Thyroid gland (tissue), 4 donors: ENCODE results near the gene LTN1. TPM values are rescaled to one million over a fixed set of nuclear protein-coding genes. Genes with fewer than 3 reads are reported as not detected.

Experiments
- DNase-seq, 2 donors: peaks; one replicate each; pipeline ENCODE4 v3.0.0-alpha.2; 2019
- H3K27ac ChIP-seq, 3 donors: fragments of 200-600 bp; sonication (generic); 1 replicate in 2 of 3; 2 replicates in 1 of 3; pipeline ENCODE4 v1.5.1; 2016 to 2019; ENCODE audit warnings: mild to moderate bottlenecking in 1 of 3, moderate library complexity in 1 of 3
- H3K27me3 ChIP-seq: fragments of 200-600 bp; sonication (generic); one replicate; pipeline ENCODE4 v1.5.1; 2019
- H3K36me3 ChIP-seq, 2 donors: fragments of 200-600 bp; sonication (generic); one replicate each; pipeline ENCODE4 v1.5.1; 2016 to 2019
- H3K4me1 ChIP-seq, 2 donors: fragments of 200-600 bp; sonication (generic); one replicate each; pipeline ENCODE4 v1.5.1; 2017 to 2019
- H3K4me3 ChIP-seq, 3 donors: fragments of 200-600 bp; sonication (generic); replicated peaks in 1 of 3; 1 replicate in 2 of 3; 2 replicates in 1 of 3; pipeline ENCODE4 v1.5.1; 2016; ENCODE audit warnings: mild to moderate bottlenecking in 1 of 3
- H3K9me3 ChIP-seq: fragments of 200-600 bp; sonication (generic); one replicate; pipeline ENCODE4 v1.5.1; 2017
- POLR2A ChIP-seq, 2 donors: fragments of 450-650 bp; IDR thresholded peaks; one replicate each; pipeline ENCODE4 v1.6.1; 2017; ENCODE audit warnings: antibody characterized with exemption in 2 of 2, mild to moderate bottlenecking in 2 of 2, moderate library complexity in 1 of 2
- WGBS, 2 donors: methylation state at CpG; one replicate each; pipeline ENCODE4 v1.1.5; 2017; 5-methylcytosine and 5-hydroxymethylcytosine counted together
- intact Hi-C: fragments of 100-400 bp; cut with DNase I; formaldehyde crosslinking; loops from one replicate; pipeline ENCODE4 v1.15.1; 2023
- total RNA-seq, 4 donors: library from RNA; depleted of rRNA; stranded (reverse); fragments of >200 nt; gene quantifications; one replicate each; pipeline ENCODE4 v1.2.3, GENCODE V29; 2016
- TF ChIP-seq, protein P1 (sequence below), 6 experiments: fragments of 200-600 bp in 3 of 6; fragments of 450-650 bp in 3 of 6; sonication (generic) in 3 of 6; IDR thresholded peaks; one replicate each; pipeline ENCODE4 v1.5.1; 2016 to 2019; ENCODE audit warnings: antibody characterized with exemption in 6 of 6, mild to moderate bottlenecking in 2 of 6, inconsistent platforms in 1 of 6, moderate library complexity in 1 of 6

The LTN1 gene
- total RNA-seq, 4 donors from 2014 or later, result 25.5 to 45.3 (median 28.8) TPM

- intact Hi-C loops, result no loop called here
- Histone ChIP-seq H3K27me3 (no peaks in the 10 kb centered on the region), H3K36me3 (peaks cover 16 to 22% of the 10 kb centered on the region in 2 donors), H3K4me1 (peaks cover 4 to 11% of the 10 kb centered on the region in 2 donors), H3K4me3 (no peak overlapping the region), H3K27ac (no peak overlapping the region), H3K9me3 (no peaks in the 10 kb centered on the region)
- no peak for TF ChIP-seq POLR2A (IDR thresholded peaks at IDR 0.05)
- TF ChIP-seq, protein P1, sequence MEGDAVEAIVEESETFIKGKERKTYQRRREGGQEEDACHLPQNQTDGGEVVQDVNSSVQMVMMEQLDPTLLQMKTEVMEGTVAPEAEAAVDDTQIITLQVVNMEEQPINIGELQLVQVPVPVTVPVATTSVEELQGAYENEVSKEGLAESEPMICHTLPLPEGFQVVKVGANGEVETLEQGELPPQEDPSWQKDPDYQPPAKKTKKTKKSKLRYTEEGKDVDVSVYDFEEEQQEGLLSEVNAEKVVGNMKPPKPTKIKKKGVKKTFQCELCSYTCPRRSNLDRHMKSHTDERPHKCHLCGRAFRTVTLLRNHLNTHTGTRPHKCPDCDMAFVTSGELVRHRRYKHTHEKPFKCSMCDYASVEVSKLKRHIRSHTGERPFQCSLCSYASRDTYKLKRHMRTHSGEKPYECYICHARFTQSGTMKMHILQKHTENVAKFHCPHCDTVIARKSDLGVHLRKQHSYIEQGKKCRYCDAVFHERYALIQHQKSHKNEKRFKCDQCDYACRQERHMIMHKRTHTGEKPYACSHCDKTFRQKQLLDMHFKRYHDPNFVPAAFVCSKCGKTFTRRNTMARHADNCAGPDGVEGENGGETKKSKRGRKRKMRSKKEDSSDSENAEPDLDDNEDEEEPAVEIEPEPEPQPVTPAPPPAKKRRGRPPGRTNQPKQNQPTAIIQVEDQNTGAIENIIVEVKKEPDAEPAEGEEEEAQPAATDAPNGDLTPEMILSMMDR (IDR thresholded peaks at IDR 0.05), result no peak
- DNase-seq, result no peak
- WGBS, 2 donors, result 80 to 85% methylated on average over 4 of the region's 4 CpGs
Measured at GRCh38 chr21:28986677-28987076, 6.0 kb downstream of the LTN1 start.

DNA sequence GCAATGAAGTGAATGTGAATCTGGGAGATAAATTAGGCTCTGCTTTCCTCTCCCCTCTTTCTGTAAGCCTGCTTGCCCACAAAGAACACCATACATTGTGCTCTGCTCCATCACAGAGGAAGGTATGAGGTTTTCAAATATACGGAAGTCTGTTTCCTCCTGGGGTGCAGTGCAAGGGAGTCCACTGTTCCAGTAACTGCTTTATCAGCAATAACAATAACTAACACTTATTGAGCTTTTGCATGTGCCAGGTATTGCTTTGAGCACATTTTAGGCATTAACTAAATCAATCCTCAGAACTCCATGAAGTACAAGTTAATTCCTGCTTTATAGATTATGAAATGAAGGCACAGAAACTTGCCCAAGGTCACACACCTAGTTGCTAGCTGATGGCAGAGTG lies 10.0 kb downstream of the LTN1 start:
- H3K27me3 ChIP-seq, result no peaks in the 10 kb centered on the region
- H3K4me1 ChIP-seq, result no peaks in the 10 kb centered on the region
- peaks cover 42 to 51% of the 10 kb centered on the region in 2 donors for H3K36me3 ChIP-seq
- no peak for DNase-seq
- H3K4me3 ChIP-seq, result no peak overlapping the region
- 96 to 100% methylated on average over 1 of the region's 1 CpG for WGBS, 2 donors
- H3K9me3 ChIP-seq, result no peaks in the 10 kb centered on the region
- H3K27ac ChIP-seq, result no peak overlapping the region
- TF ChIP-seq, protein P1 (IDR thresholded peaks at IDR 0.05), result no peak
- no peak for TF ChIP-seq POLR2A (IDR thresholded peaks at IDR 0.05)
- intact Hi-C loops, result no loop called here

DNA sequence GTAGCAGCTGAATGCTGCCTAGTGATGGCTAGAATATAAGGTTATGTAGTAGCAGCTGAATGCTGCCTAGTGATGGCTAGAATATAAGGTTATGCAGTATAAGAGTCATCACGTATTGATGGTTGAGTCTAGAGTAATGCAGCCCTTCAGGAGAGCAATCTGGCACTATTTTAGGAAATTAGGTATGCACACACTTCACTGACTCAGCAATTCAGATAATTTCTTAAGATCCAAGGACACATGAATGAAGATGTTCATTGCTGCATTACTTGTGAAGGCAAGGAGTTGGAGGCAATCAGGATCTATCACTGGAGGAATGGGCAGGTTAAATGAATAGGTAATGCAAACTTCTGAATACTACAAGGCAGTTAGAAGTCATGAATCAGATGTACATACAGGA lies 13.6 kb downstream of the LTN1 start:
- intact Hi-C loops, result no loop called here
- 100% methylated on average over 1 of the region's 1 CpG for WGBS, 2 donors
- Histone ChIP-seq H3K36me3 (peaks cover 34 to 48% of the 10 kb centered on the region in 2 donors), H3K27me3 (no peaks in the 10 kb centered on the region), H3K9me3 (no peaks in the 10 kb centered on the region), H3K4me3 (no peak overlapping the region), H3K27ac (no peak overlapping the region), H3K4me1 (no peaks in the 10 kb centered on the region)
- TF ChIP-seq, protein P1 (IDR thresholded peaks at IDR 0.05), result no peak
- TF ChIP-seq POLR2A (IDR thresholded peaks at IDR 0.05), result no peak
- no peak for DNase-seq

DNA sequence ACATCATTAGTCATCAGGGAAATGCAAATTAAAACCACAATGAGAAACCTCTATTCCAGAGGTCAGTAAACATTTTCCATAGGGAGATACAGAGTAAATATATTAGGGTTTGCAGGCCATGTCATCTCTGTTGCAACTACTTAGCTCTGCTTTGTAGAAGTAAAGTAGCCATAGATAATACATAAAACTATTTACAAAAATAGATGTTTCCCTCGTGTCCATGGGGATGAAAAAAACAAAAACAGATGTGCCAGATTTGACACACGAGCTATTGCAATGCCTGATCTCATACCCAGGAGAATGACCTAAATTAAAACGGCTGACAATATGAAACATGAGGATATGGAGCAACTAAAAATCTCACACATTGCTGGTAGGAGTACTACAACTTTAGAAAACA lies 17.3 kb downstream of the LTN1 start:
- Histone ChIP-seq H3K9me3 (no peaks in the 10 kb centered on the region), H3K27ac (no peak overlapping the region), H3K4me1 (no peaks in the 10 kb centered on the region), H3K36me3 (peaks cover 17 to 34% of the 10 kb centered on the region in 2 donors), H3K27me3 (no peaks in the 10 kb centered on the region), H3K4me3 (no peak overlapping the region)
- intact Hi-C loops, result no loop called here
- TF ChIP-seq, protein P1 (IDR thresholded peaks at IDR 0.05), result no peak
- no peak for TF ChIP-seq POLR2A (IDR thresholded peaks at IDR 0.05)
- WGBS, 2 donors, result 61 to 80% methylated on average over 3 of the region's 3 CpGs
- no peak for DNase-seq

DNA sequence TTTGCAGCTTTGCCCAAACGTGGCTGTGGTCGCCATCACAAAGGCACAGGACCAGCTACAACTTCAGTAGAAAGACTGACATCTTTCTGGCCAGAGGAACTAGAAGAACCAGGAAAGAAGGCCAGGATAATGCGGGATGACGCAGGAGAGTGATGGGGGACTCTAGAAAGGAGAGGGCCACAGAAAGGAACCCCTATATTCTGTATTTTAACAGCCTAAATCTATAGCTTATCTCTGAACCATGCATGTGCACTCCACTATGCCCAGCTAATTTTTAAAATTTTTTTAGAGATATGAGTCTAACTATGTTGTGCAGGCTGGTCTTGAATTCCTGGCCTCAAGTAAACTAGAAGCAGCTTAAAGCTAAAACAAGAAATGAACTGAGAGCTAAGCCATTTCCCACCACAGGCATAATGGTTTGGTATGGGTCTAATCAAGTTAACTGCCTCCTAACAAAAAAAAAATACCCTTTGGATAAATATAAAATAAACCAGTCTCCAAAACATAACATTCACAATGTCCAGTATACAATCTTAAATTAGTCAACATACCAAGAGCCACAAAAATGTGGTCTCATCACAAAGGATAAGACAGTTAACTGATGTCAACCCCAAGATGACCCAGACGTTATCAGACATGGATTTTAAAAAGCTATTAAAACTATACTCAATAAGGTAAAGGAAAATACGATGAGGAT lies 18.0 kb downstream of the LTN1 start:
- no peak overlapping the region for H3K4me3 ChIP-seq
- no peaks in the 10 kb centered on the region for H3K9me3 ChIP-seq
- WGBS, 2 donors, result 95% methylated on average over 6 of the region's 6 CpGs
- no peaks in the 10 kb centered on the region for H3K27me3 ChIP-seq
- peaks cover 15 to 35% of the 10 kb centered on the region in 2 donors for H3K36me3 ChIP-seq
- intact Hi-C loops, result no loop called here
- H3K27ac ChIP-seq, result no peak overlapping the region
- TF ChIP-seq, protein P1 (IDR thresholded peaks at IDR 0.05), result no peak
- no peaks in the 10 kb centered on the region for H3K4me1 ChIP-seq
- no peak for DNase-seq
